ENCODE measurements around the gene TCEAL4. TPM values are rescaled to one million over a fixed set of nuclear protein-coding genes. Genes with fewer than 3 reads are reported as not detected.
"Not testable (repeated sequence)": the region's sequence is repeated elsewhere in the genome, so short reads cannot be mapped to it uniquely, and the experiment has no call there.

Gene TCEAL4
- total RNA-seq, 1 donor from 2014 or later, result 54.2 TPM

DNA sequence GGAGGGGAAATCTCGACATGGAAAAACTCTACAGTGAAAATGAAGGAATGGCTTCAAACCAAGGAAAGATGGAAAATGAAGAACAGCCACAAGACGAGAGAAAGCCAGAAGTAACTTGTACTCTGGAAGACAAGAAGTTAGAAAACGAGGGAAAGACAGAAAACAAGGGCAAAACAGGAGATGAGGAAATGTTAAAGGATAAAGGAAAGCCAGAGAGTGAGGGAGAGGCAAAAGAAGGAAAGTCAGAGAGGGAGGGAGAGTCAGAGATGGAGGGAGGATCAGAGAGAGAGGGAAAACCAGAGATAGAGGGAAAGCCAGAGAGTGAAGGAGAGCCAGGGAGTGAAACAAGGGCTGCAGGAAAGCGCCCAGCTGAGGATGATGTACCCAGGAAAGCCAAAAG, 1.3 kb downstream of the TCEAL4 start:
- FAIRE-seq, result no peak
- no peak for DNase-seq (ENCODE audit: low spot score in 2 of 2)

DNA sequence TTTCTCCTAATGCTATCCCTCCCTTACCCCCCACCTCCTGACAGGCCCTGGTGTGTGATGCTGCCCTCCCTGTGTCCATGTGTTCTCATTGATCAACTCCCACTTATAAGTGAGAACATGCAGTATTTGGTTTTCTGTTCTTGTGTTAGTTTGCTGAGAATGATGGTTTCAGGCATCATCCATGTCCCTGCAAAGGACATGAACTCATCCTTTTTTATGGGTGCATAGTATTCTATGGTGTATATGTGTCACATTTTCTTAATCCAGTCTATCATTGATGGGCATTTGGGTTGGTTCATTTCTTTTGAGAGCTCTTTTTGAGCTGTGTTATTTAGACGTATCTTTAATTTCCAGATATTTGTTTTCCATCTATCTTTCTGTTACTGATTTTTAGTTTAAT, 7.0 kb downstream of the TCEAL4 start:
- not testable (repeated sequence) for DNase-seq (ENCODE audit: low spot score in 2 of 2); FAIRE-seq

DNA sequence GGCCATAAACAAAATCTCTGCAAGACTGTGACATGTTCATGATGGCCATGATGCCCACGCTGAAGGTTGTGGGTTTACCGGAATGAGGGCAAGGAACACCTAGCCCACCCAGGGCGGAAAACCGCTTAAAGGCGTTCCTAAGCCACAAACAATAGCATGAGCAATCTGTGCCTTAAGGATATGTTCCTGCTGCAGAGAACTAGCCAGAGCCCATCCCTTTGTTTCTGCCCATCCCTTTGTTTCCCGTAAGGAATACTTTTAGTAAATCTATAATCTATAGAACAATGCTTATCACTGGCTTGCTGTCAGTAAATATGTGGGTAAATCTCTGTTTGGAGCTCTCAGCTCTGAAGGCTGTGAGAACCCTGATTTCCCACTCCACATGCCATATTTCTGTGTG, 9.9 kb downstream of the TCEAL4 start:
- DNase-seq (ENCODE audit: low spot score in 2 of 2); FAIRE-seq: not testable (repeated sequence)

DNA sequence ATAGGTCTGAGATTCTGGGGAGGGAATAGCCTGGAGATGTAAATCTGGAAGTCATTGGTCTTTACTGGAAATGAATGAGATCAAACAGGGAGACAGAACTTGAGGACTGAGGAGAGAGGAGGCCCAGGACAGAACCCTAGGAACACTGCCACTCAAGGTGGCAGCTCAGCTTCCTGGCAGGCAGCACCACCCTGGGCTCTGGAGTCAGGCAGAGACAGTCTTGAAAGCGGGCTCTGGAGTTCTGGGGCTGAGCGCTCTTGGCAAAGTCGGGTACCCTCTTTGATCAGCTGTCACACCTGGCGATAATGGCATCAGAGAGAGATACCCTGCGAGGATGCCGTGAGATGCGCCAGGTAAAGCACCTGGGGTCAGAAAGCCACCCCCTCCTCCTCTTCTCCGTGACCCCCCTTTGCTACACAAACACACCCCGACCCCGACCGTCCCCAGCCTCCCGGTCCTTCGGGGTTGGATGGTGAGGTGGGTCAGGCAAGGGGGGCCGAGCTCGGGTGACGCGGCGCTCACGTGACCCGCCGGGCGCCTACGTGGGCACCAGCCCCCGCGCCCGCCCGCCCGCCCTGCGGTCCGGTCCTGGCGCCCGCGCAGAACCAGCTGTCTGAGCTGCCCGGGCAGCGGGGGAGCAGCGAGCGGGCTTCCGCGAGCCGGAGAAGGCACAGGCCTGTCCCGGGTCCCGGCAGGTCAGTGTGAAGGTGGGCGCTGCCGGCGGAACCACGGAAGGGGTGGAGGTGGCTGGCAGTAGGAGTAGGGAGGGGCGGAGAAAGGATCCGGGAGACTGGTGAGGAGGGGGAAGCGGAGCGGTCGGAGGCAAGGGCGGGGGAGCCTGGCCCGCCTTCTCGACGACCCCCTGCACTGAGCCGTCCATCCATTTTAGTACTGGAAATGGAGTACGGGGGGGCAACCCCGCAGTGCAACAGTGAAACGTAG, 22.3 kb downstream of the TCEAL4 start, which contains the start of gene TCEAL3:
Gene TCEAL3 (plus strand): TSS at position 600 of the 942 bp plus-strand sequence. CDS start 1,102 bp downstream, outside the sequence.
- FAIRE-seq (no peak), DNase-seq (ENCODE audit: low spot score in 2 of 2) (peak; percentile 57 to 62)

DNA sequence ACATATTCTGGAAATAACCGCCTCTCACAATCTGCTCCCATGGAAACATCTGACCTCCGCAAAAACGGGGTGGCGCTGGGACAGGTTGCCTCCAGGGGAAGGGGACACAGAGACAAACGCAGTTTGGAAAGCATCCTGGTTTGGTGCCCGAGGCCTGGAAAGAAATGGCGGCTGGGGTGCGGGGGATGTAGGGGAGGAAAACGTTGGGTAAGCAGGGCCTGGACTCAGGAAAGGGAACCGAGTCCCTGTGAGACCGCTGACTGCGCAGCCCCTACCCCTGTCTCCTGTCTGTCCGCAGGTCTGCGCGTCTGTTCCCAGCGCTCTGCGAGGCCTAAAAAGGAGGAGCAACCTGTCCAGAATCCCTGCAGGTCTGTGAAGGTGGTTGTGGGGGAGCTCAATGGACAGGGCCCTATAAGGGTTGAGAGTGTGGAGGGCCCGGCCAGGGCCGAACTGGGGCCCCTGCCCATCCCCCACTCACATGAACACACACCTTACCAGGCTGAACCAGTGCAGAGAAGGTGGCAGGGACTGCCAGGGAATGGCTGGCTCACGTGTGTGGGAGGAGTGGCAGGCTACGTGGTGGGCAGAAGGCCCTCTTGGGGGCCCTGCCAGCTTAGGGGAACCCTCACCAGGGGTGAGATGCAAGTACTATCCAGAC, 23.1 kb downstream of the TCEAL4 start:
- DNase-seq (ENCODE audit: low spot score in 2 of 2) (no peak), FAIRE-seq (no peak)

DNA sequence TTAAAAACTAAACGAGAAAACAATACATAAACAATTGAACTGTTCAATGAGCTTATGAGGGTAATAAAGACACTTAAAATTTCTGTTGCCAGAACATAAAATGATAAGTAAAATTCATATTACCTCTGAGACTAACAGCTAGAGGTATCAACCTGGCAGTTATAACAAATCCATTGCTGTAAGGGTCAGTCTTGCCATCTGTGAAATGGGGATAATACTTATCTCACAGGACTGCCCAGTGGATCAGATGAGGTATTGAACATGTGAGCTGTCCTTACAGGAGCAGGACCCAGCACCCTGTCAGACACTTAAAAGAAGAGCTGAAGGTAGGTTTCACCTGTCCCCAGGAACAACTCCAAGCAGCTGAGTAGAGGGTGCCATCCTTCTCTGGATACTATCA, 25.0 kb downstream of the TCEAL4 start:
- no peak for FAIRE-seq
- DNase-seq (ENCODE audit: low spot score in 2 of 2), result no peak

DNA sequence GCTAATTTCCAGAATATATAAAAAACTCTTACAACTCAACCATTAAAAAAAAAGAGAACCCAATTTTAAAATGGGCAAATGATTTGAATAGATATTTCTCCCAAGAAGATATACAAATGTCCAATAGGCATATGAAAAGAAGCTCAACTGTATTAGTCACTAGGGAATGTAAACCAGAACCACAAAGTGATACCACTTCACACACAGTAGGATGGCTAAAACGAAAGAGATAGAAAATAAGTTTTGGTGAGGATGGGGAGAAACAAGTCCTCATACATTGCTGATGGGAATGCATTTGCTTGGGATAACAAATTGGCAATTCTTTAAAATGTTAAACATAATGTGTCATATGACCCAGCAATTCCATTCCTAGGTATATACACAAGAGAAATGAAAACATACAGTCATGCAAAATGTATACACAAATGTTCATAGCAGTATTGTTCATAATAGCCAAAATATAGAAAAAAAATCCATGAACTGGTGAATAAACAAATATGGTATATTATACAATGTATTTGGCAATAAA, 28.1 kb downstream of the TCEAL4 start:
- no peak for DNase-seq (ENCODE audit: low spot score in 2 of 2)
- FAIRE-seq, result no peak

DNA sequence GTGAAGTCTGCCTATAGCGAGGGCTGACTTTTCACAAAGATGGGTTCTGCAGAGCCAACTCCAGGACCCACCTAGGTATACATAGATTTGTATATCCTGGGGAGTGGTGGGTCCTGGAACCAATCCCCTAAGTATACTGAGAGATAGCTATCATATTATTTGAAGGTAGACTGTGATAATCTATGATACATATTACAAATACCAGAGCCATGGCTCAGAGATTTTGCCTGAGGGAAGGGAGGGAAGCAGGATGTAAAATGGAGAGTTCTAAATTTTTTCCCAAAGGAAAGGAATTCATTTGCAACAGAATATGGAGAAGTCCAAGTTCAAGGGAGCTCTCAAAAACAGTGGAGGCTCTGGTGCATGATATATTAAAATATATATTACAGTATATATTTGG, 29.7 kb downstream of the TCEAL4 start:
- DNase-seq (ENCODE audit: low spot score in 2 of 2), result no peak
- no peak for FAIRE-seq

DNA sequence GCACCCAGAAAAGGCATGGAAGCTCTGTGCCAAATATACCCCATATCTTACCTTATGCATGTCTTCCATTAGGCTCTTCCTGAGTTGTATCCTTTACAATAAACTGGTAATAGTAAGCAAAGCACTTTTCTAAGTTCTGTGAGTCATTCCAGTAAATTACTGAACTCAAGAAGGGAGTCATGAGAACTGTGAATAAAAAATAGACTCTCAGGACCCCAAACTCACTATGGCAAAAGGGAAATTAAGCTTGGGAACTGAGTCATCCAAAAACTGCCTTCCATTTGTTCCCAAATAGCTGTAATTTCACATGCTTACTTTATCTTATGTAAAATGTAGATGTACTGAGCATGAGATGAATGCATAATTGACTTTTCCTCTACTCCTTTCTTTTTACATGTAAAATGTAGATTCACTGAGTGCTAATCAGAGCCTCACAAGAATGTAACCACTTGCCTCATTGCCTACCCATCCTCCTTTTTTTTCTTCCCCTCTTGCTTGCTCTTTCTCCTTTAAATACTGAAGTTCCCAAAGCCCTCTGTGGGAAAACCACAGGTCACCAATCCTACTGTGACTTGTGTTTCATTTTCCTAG, 30.6 kb downstream of the TCEAL4 start:
- FAIRE-seq, result no peak
- DNase-seq (ENCODE audit: low spot score in 2 of 2), result no peak

DNA sequence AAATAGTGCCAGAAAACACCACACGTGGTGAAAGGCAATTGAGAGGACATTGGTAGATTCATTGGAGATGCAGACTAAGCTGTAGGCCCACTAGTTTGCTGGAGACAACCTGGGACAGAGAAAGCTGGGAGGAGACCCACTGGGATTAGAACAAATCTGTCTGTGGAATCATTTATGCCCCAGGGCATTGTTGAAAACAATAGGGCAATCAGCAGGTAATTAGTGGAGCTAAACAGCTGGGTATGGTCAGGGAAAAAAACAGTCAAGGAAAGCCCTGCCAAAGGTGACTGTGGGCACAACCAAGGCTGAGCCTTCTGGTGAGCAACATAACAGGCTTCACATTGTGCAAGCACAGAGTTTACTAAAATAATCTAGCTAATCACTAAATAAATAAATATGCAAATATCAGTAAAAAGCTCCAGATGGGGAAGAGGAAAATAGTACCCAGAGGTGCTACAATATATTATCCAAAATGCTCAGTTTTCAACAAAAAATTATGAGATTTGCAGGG, 31.4 kb downstream of the TCEAL4 start:
- FAIRE-seq, result no peak
- no peak for DNase-seq (ENCODE audit: low spot score in 2 of 2)

DNA sequence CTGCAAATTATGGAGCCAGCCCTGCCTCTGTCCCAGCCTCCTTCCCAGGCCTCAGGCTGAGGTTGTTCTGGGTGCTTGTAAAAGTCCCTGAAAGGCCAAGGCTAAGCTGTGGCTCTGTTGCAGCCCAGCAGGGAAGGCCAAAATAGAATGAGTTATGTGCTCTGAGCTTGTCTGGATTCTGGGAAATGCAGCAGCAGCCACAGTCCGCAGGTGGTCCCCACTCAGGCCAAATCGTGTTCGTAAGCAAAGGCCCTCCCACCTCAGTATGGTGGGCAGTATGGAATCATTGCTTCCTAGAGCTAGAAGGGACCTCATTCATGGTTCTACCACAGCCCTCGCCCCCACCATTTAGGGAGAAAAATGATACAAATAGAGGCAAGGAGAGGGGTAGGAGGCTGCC, 38.8 kb downstream of the TCEAL4 start:
- FAIRE-seq (no peak), DNase-seq (ENCODE audit: low spot score in 2 of 2) (no peak)

DNA sequence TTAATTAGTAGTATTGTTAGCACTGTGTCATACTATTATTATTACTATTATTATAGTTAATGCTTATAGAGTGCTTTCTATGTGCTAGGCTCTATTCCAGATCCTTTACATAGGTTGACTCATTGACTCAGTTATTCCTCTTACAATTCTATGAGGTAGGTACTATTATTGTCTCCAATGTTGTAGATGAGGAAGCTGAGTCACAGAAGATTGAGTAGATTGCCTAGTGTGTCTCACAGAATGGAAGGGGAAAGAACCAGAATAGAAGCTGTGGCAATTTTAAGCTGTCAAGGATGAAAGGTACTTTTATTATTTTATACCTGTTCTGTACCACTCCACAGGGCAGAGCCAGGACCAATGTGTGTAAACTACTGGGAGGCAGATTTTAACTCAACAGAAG, 41.5 kb downstream of the TCEAL4 start:
- no peak for DNase-seq (ENCODE audit: low spot score in 2 of 2)
- FAIRE-seq, result no peak

DNA sequence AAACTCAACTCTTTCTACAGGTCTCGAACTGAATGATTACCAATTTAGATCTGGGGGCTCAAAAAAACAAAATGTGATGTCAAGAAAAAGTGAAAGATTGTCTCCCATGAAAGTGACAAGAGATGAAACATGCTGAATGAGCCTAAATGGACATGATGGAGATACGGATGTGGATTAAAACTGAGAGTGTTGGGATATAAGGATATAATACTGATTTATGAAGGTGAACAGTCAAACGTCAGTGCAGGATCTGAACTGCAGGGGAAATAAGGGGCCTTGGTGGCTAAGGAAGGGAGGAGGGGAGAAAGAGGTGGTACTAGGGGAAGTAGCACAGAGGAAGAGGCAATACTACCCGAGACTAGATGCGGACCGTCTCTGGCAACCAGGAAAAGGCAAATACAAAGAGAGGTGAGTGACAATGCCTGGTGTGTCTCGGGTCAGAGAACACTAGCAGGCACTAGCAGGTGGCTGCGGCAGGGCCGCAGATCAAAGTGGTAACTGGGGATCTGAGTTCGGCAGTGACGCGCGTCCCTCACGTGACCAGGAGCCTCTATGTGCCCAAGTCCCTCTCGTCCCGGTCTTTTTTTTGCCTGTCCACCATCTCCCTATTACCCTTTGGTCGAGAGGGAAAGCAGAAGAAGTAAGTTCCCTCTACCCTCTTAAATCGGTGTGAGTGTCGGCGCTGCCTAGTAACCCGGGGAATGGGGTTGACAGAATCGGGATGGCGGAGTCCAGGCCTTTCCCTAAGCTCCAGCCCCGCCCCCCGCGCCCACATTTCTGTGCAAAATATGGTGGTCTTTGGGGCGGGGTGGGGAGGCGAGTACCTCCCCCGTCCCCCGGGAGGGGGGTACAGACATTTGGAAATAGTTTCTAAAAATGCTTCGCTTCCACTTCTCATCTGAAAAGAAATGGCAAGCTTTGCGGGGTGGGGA, 43.3 kb downstream of the TCEAL4 start, which contains the start of gene TCEAL1:
Gene TCEAL1 (plus strand): TSS at position 590 of the 932 bp plus-strand sequence. CDS start 942 bp downstream, outside the sequence.
- FAIRE-seq, result no peak
- DNase-seq (ENCODE audit: low spot score in 2 of 2), result peak in 1 of 2 donors; percentile 14

DNA sequence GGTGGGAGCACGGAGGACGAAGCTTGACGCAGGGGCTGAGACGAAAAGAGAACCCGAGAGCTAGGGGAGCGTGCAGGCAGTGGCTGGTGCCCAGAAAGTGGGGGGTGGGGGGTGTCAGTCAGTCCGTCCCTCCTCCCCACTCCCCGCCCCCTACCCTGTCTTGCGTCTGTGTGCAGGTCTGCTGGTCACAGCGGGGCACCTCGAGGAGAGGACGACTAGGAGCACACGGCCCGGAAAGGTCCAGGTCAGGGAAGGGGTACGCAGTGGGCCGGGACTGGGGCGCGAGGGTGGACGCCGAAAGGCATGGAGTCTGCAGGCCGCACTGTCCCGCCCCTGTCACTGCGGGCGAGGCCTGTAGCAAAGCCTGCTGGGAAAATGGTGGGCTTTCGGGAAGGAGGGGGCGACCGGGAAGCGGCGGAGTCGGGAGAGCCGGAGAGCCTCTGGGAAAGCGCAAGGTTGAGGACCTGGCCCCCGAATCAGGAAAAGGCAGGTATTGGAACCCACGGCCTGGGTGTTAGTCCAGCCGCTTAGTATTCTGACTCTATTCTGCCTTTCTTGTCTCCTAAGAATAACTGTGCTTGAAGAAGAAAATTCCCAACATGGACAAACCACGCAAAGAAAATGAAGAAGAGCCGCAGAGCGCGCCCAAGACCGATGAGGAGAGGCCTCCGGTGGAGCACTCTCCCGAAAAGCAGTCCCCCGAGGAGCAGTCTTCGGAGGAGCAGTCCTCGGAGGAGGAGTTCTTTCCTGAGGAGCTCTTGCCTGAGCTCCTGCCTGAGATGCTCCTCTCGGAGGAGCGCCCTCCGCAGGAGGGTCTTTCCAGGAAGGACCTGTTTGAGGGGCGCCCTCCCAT, 44.2 kb downstream of the TCEAL4 start:
- FAIRE-seq (no peak), DNase-seq (ENCODE audit: low spot score in 2 of 2) (peak in 1 of 2 donors; percentile 24)

DNA sequence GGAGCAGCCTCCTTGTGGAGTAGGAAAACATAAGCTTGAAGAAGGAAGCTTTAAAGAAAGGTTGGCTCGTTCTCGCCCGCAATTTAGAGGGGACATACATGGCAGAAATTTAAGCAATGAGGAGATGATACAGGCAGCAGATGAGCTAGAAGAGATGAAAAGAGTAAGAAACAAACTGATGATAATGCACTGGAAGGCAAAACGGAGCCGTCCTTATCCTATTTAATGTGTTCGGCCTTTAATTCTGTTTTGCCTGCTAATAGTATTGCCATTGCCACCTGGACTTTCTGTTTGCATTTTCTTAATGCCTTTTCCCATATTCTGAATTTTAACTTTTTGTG, 44.8 kb downstream of the TCEAL4 start:
- DNase-seq (ENCODE audit: low spot score in 2 of 2) (no peak), FAIRE-seq (no peak)

DNA sequence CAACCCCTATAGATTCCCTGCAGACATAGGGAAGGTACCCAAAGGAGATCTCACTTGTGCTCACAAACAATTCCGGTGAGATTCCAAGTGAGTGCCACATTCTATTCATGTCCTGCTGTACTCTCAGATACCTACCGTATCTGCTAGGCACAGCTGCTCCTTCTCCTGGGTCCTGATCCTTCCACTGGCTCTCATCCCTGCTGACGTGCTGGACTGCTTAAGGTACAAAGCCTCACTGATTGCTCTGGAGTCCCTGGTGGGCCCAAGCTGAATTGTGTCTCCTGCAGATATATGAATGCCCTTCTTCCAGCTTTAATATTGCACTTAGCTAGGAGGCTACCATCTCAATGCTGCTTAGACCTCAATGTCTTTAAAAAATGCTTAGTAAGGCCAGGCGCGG, 45.8 kb downstream of the TCEAL4 start:
- DNase-seq (ENCODE audit: low spot score in 2 of 2), result no peak
- FAIRE-seq, result no peak

DNA sequence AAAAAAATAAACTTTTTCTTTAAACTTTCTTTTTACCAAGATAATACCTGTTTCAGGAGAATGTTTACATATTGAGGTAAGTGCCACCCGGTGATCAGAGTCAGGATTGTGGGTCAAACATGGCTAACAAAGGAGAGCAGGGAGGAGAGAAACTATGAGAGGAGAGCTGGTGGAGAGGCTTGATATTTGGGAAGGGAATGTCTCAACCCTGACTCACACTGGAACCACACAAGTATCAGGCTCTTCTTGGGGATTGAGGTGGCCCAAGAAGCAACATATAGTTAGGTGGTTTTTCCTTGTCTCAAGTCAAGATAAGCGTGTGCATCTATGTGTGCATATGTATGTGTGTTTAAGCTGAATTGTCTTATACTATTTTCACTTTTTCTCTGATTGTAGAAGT, 50.1 kb downstream of the TCEAL4 start:
- DNase-seq (ENCODE audit: low spot score in 2 of 2) (no peak), FAIRE-seq (no peak)

Measured in frontal cortex (tissue), 4 donors.